ENCODE data around the gene SLF1.

The SLF1 gene

GRCh38 chr5:94667937-94668336 lies 49.5 kb downstream of the SLF1 start:
- DNase-seq, result no peak
- Histone ChIP-seq H3K9me3 (no peaks in the 10 kb centered on the region), H3K36me3 (peaks cover 3% of the 10 kb centered on the region), H3K4me1 (no peaks in the 10 kb centered on the region), H3K27me3 (no peaks in the 10 kb centered on the region), H3K4me3 (ENCODE audit: low read depth, low read length) (no peak overlapping the region)
- no peak for TF ChIP-seq CTCF (IDR thresholded peaks at IDR 0.05; ENCODE audit: low read depth, low read length)

- no peak for TF ChIP-seq CTCF (IDR thresholded peaks at IDR 0.05; ENCODE audit: low read depth, low read length)
- no peak for DNase-seq
- Histone ChIP-seq H3K27me3 (no peaks in the 10 kb centered on the region), H3K9me3 (no peaks in the 10 kb centered on the region), H3K4me1 (peaks cover 2% of the 10 kb centered on the region; the same call in 1 of the 2 replicates), H3K36me3 (no peaks in the 10 kb centered on the region; the same call in 1 of the 2 replicates), H3K4me3 (ENCODE audit: low read depth, low read length) (no peak overlapping the region)
Observed at GRCh38 chr5:94670726-94671125, 52.3 kb downstream of the SLF1 start.

- no peaks in the 10 kb centered on the region for H3K9me3 ChIP-seq
- TF ChIP-seq CTCF (IDR thresholded peaks at IDR 0.05; ENCODE audit: low read depth, low read length), result no peak
- H3K4me1 ChIP-seq, result peaks cover 2% of the 10 kb centered on the region; the same call in 1 of the 2 replicates
Observed at GRCh38 chr5:94672746-94673145, 54.3 kb downstream of the SLF1 start.

GRCh38 chr5:94674490-94675382 lies 56.3 kb downstream of the SLF1 start:
- DNase-seq, result no peak
- H3K36me3 ChIP-seq, result no peaks in the 10 kb centered on the region
- peaks cover 2% of the 10 kb centered on the region; the same call in 1 of the 2 replicates for H3K4me1 ChIP-seq
- TF ChIP-seq CTCF (IDR thresholded peaks at IDR 0.05; ENCODE audit: low read depth, low read length), result no peak
- no peaks in the 10 kb centered on the region for H3K27me3 ChIP-seq
- no peak overlapping the region for H3K4me3 ChIP-seq (ENCODE audit: low read depth, low read length)
- H3K9me3 ChIP-seq, result no peaks in the 10 kb centered on the region

More at GRCh38 chr5:94672746-94673145, 54.3 kb downstream of the SLF1 start:
- Histone ChIP-seq H3K27me3 (no peaks in the 10 kb centered on the region), H3K4me3 (ENCODE audit: low read depth, low read length) (no peak overlapping the region), H3K36me3 (no peaks in the 10 kb centered on the region)
- no peak for DNase-seq

GRCh38 chr5:94675965-94676618 lies 57.6 kb downstream of the SLF1 start:
- DNase-seq, result no peak
- H3K4me3 ChIP-seq (ENCODE audit: low read depth, low read length), result no peak overlapping the region
- H3K36me3 ChIP-seq, result peaks cover 3% of the 10 kb centered on the region; the same call in 1 of the 2 replicates
- H3K4me1 ChIP-seq, result peaks cover 2% of the 10 kb centered on the region; the same call in 1 of the 2 replicates
- H3K9me3 ChIP-seq, result no peaks in the 10 kb centered on the region
- TF ChIP-seq CTCF (IDR thresholded peaks at IDR 0.05; ENCODE audit: low read depth, low read length), result no peak
- H3K27me3 ChIP-seq, result no peaks in the 10 kb centered on the region
